WTC11 (cell line): ENCODE data around the gene PPP1CA. TPM values are rescaled to one million over a fixed set of nuclear protein-coding genes. Genes with fewer than 3 reads are reported as not detected.

ENCODE experiments used
- ATAC-seq: fragments of 200-7000 bp; cut with Tn5 transposase; 2 replicates; pipeline ENCODE4 v1.10.0; 2021; ENCODE audit warnings: mild to moderate bottlenecking, moderate library complexity
- CTCF ChIA-PET: fragments of 300-600 bp; sonication (Branson Sonifier 250); formaldehyde crosslinking; loops from one replicate; lab custom pipeline; 2021; ENCODE audit warnings: antibody characterized with exemption; lab: Charles Lee
- POLR2A ChIA-PET: fragments of 350-600 bp; sonication (Branson Sonifier 250); formaldehyde crosslinking; loops from one replicate; lab custom pipeline; 2021; ENCODE audit warnings: antibody characterized with exemption; lab: Charles Lee
- DNase-seq: peaks from one replicate; pipeline ENCODE4 v3.0.0; 2021; ENCODE audit warnings: low spot score
- H3K27ac Mint-ChIP-seq: 2 replicates; pipeline ENCODE4 v1.8.0; 2021; ENCODE audit warnings: mixed read lengths
- H3K27me3 Mint-ChIP-seq: 2 replicates; pipeline ENCODE4 v1.8.0; 2021; ENCODE audit warnings: low read depth, mild to moderate bottlenecking, moderate library complexity, mixed read lengths
- H3K36me3 Mint-ChIP-seq: 2 replicates; pipeline ENCODE4 v1.8.0; 2021; ENCODE audit warnings: mixed read lengths
- H3K4me1 Mint-ChIP-seq: 2 replicates; pipeline ENCODE4 v1.8.0; 2022; ENCODE audit warnings: mixed read lengths
- H3K4me3 Mint-ChIP-seq: 2 replicates; pipeline ENCODE4 v1.8.0; 2021; ENCODE audit warnings: mild to moderate bottlenecking, moderate library complexity, mixed read lengths
- H3K9me3 Mint-ChIP-seq: 2 replicates; pipeline ENCODE4 v1.8.0; 2021; ENCODE audit warnings: mixed read lengths
- ATF3 ChIP-seq: sonication (generic); formaldehyde crosslinking; conservative IDR thresholded peaks from 2 replicates; pipeline ENCODE4 v1.8.1; 2022; ENCODE audit warnings: mild to moderate bottlenecking, missing genetic modification reagents
- CBFB ChIP-seq: sonication (generic); formaldehyde crosslinking; IDR thresholded peaks from 2 replicates; pipeline ENCODE4 v1.8.1; 2022; ENCODE audit warnings: mild to moderate bottlenecking, low read depth, missing genetic modification reagents
- FOXP4 ChIP-seq: sonication (generic); formaldehyde crosslinking; IDR thresholded peaks from 2 replicates; pipeline ENCODE4 v1.8.0; 2022; ENCODE audit warnings: mild to moderate bottlenecking, missing genetic modification reagents
- JAZF1 ChIP-seq: fragments of 250-450 bp; sonication (Bioruptor Pico); IDR thresholded peaks from 2 replicates; pipeline ENCODE4 v1.9.0; 2021; ENCODE audit warnings: moderate library complexity, mild to moderate bottlenecking, inconsistent platforms
- KAT7 ChIP-seq: sonication (generic); formaldehyde crosslinking; IDR thresholded peaks from 2 replicates; pipeline ENCODE4 v1.8.1; 2023; ENCODE audit warnings: missing genetic modification reagents, mild to moderate bottlenecking, borderline replicate concordance
- NR1H2 ChIP-seq: sonication (generic); formaldehyde crosslinking; IDR thresholded peaks from 2 replicates; pipeline ENCODE4 v1.9.0; 2021; ENCODE audit warnings: mild to moderate bottlenecking, moderate library complexity, missing genetic modification reagents
- NR3C1 ChIP-seq: sonication (generic); formaldehyde crosslinking; conservative IDR thresholded peaks from 2 replicates; pipeline ENCODE4 v1.8.1; 2023; ENCODE audit warnings: low read depth, mild to moderate bottlenecking, missing genetic modification reagents
- OVOL2 ChIP-seq: fragments of 250-450 bp; sonication (Bioruptor Pico); IDR thresholded peaks from 2 replicates; pipeline ENCODE4 v1.9.0; 2021; ENCODE audit warnings: mild to moderate bottlenecking, borderline replicate concordance
- STAT6 ChIP-seq: sonication (generic); formaldehyde crosslinking; conservative IDR thresholded peaks from 2 replicates; pipeline ENCODE4 v1.8.1; 2023; ENCODE audit warnings: mild to moderate bottlenecking, low read depth, missing genetic modification reagents, moderate library complexity
- TCF7 ChIP-seq: sonication (generic); formaldehyde crosslinking; IDR thresholded peaks from 2 replicates; pipeline ENCODE4 v1.8.0; 2022; ENCODE audit warnings: mild to moderate bottlenecking, low read depth, missing genetic modification reagents, moderate library complexity
- ZBTB21 ChIP-seq: sonication (generic); formaldehyde crosslinking; IDR thresholded peaks from 2 replicates; pipeline ENCODE4 v1.8.1; 2023; ENCODE audit warnings: mild to moderate bottlenecking, missing genetic modification reagents, borderline replicate concordance
- ZNF138 ChIP-seq: sonication (generic); formaldehyde crosslinking; conservative IDR thresholded peaks from 2 replicates; pipeline ENCODE4 v1.8.1; 2022; ENCODE audit warnings: mild to moderate bottlenecking, moderate library complexity, missing genetic modification reagents
- ZNF263 ChIP-seq: sonication (generic); formaldehyde crosslinking; IDR thresholded peaks from 2 replicates; pipeline ENCODE4 v1.8.1; 2022; ENCODE audit warnings: low read depth, mild to moderate bottlenecking, moderate library complexity, missing genetic modification reagents
- ZNF317 ChIP-seq: sonication (generic); formaldehyde crosslinking; IDR thresholded peaks from 2 replicates; pipeline ENCODE4 v1.8.1; 2023; ENCODE audit warnings: low read depth, mild to moderate bottlenecking, moderate library complexity, missing genetic modification reagents, borderline replicate concordance
- ZNF396 ChIP-seq: fragments of 250-450 bp; sonication (Bioruptor Pico); IDR thresholded peaks from 2 replicates; pipeline ENCODE4 v1.8.0; 2021; ENCODE audit warnings: mild to moderate bottlenecking, moderate library complexity, borderline replicate concordance
- ZNF416 ChIP-seq: fragments of 250-450 bp; sonication (Bioruptor Pico); IDR thresholded peaks from 2 replicates; pipeline ENCODE4 v1.9.0; 2021; ENCODE audit warnings: mild to moderate bottlenecking, inconsistent platforms
- ZNF423 ChIP-seq: fragments of 250-450 bp; sonication (Bioruptor Pico); IDR thresholded peaks from 2 replicates; pipeline ENCODE4 v2.1.2; 2022; ENCODE audit warnings: mild to moderate bottlenecking, moderate library complexity
- total RNA-seq: library from RNA; stranded (reverse); gene quantifications from 3 replicates; pipeline ENCODE4 v1.2.3, GENCODE V29; 2021
- TF ChIP-seq, protein P1 (sequence below): sonication (generic); formaldehyde crosslinking; IDR thresholded peaks from 2 replicates; pipeline ENCODE4 v1.8.0; 2023; ENCODE audit warnings: missing genetic modification reagents, mild to moderate bottlenecking, borderline replicate concordance
- TF ChIP-seq, protein P2 (sequence below): sonication (generic); formaldehyde crosslinking; IDR thresholded peaks from 2 replicates; pipeline ENCODE4 v1.8.1; 2022; ENCODE audit warnings: mild to moderate bottlenecking, moderate library complexity, missing genetic modification reagents

PPP1CA gene
- total RNA-seq, 1 experiment from 2014 or later, result 220 TPM

- ATAC-seq (no peak), DNase-seq (no peak)
- Mint-ChIP-seq H3K36me3 (no peaks in the 10 kb centered on the region), H3K27me3 (peaks cover 24% of the 10 kb centered on the region), H3K4me3 (no peak overlapping the region), H3K9me3 (no peaks in the 10 kb centered on the region), H3K27ac (no peak overlapping the region), H3K4me1 (peaks cover 25% of the 10 kb centered on the region)
- ChIA-PET POLR2A (no interaction called here), CTCF (interaction anchor here (3.6 kb wide), 1 partner anchor 10 kb away, joined by 22 read pairs; the partner anchor contains the start of gene PPP1CA)
- TF ChIP-seq JAZF1 (no peak), ZNF416 (CRISPR knock-in tag) (no peak), ZNF423 (CRISPR knock-in tag) (no peak), OVOL2 (CRISPR knock-in tag) (no peak), NR1H2 (CRISPR knock-in tag) (no peak), FOXP4 (CRISPR knock-in tag) (no peak), STAT6 (CRISPR knock-in tag) (no peak), KAT7 (CRISPR knock-in tag) (no peak), NR3C1 (CRISPR knock-in tag) (no peak), ZNF138 (CRISPR knock-in tag) (no peak)
- TF ChIP-seq, protein P1, sequence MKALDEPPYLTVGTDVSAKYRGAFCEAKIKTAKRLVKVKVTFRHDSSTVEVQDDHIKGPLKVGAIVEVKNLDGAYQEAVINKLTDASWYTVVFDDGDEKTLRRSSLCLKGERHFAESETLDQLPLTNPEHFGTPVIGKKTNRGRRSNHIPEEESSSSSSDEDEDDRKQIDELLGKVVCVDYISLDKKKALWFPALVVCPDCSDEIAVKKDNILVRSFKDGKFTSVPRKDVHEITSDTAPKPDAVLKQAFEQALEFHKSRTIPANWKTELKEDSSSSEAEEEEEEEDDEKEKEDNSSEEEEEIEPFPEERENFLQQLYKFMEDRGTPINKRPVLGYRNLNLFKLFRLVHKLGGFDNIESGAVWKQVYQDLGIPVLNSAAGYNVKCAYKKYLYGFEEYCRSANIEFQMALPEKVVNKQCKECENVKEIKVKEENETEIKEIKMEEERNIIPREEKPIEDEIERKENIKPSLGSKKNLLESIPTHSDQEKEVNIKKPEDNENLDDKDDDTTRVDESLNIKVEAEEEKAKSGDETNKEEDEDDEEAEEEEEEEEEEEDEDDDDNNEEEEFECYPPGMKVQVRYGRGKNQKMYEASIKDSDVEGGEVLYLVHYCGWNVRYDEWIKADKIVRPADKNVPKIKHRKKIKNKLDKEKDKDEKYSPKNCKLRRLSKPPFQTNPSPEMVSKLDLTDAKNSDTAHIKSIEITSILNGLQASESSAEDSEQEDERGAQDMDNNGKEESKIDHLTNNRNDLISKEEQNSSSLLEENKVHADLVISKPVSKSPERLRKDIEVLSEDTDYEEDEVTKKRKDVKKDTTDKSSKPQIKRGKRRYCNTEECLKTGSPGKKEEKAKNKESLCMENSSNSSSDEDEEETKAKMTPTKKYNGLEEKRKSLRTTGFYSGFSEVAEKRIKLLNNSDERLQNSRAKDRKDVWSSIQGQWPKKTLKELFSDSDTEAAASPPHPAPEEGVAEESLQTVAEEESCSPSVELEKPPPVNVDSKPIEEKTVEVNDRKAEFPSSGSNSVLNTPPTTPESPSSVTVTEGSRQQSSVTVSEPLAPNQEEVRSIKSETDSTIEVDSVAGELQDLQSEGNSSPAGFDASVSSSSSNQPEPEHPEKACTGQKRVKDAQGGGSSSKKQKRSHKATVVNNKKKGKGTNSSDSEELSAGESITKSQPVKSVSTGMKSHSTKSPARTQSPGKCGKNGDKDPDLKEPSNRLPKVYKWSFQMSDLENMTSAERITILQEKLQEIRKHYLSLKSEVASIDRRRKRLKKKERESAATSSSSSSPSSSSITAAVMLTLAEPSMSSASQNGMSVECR (CRISPR knock-in tag), result no peak
Observed at GRCh38 chr11:67411785-67412152, 10.1 kb upstream of the PPP1CA start.

DNA sequence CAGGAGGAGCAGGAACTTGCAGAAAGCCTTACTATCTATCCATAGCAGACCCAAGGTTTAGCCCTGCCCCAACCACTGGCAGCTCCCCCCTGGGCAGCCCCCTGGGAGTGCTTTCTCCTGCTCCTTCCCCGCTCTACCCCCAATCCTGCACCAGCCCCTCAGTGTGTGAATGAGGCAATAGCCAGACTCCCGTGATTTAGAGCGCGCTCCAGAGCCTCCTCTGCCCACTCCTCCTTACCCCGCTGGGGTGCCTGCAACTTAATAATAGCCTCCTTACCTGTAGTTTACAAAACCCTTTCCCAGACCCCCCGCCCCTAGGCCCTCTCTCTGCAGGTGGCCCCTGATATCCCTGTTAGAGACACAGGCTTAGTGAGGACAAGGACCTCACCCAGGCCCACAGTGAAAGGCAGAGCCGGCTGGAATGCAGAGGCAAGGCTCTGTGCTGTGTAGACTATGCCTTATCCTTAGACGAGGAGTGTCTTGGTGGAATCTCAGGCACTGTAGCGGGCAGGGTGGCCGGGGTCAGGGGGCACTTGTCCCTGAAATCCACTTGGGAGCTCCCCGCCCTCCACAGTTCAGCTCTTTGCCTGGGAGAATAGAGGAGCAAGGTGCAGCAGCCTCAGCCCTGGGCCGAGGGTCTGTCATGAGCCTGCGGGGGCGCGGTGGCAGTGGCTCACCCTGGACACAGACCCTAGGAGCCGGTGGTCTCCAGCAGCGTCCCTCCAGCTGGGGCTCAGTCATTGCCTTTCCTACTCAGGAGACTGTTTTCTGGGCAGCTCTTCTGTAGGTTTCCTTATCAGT lies 9.5 kb upstream of the PPP1CA start:
- ChIA-PET POLR2A (no interaction called here), CTCF (no interaction called here)
- no peaks in the 10 kb centered on the region for H3K9me3 Mint-ChIP-seq
- peaks cover 21% of the 10 kb centered on the region for H3K27me3 Mint-ChIP-seq
- peaks cover 19% of the 10 kb centered on the region for H3K4me1 Mint-ChIP-seq
- no peak overlapping the region for H3K27ac Mint-ChIP-seq
- H3K4me3 Mint-ChIP-seq, result no peak overlapping the region
- no peak for ATAC-seq
- no peaks in the 10 kb centered on the region for H3K36me3 Mint-ChIP-seq
- no peak for DNase-seq
- TF ChIP-seq CBFB (CRISPR knock-in tag) (no peak), KAT7 (CRISPR knock-in tag) (no peak), TCF7 (CRISPR knock-in tag) (no peak), ZBTB21 (no peak), ZNF317 (CRISPR knock-in tag) (no peak), ZNF396 (CRISPR knock-in tag) (no peak), ZNF263 (CRISPR knock-in tag) (no peak), NR3C1 (CRISPR knock-in tag) (no peak), ATF3 (CRISPR knock-in tag) (no peak)
- TF ChIP-seq, protein P2, sequence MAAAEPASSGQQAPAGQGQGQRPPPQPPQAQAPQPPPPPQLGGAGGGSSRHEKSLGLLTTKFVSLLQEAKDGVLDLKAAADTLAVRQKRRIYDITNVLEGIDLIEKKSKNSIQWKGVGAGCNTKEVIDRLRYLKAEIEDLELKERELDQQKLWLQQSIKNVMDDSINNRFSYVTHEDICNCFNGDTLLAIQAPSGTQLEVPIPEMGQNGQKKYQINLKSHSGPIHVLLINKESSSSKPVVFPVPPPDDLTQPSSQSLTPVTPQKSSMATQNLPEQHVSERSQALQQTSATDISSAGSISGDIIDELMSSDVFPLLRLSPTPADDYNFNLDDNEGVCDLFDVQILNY (CRISPR knock-in tag), result no peak
